GM18517 (cell line): ENCODE measurements around the gene TAX1BP1.
"Not testable (repeated sequence)": the region's sequence is repeated elsewhere in the genome, so short reads cannot be mapped to it uniquely, and the experiment has no call there.

Experiments used
- ATAC-seq: cut with Tn5 transposase; IDR thresholded peaks from one replicate; pipeline ENCODE4 v1.9.1; 2021; ENCODE audit warnings: mild to moderate bottlenecking, moderate library complexity; ENCODE audit not compliant: unreplicated experiment

The TAX1BP1 gene

DNA sequence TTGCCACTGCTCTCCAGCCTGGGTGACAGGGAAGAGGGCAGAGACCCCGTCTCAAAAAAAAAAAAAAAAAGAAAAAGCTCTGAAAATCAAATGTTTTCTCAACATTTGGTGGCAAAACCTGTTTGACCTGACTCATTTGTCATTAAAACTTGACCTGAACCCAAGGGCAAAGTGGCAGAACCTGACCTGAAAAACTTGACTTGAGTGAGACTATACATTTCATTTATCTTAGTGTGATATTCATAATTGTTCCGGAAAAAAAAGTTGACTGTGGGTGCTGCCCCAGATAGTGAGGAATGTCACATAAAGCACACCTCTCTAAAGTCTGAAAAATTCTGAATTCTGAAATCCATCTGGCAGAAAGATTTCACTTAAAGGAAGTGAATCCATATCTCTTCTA, 2.3 kb upstream of the TAX1BP1 start:
- no peak for ATAC-seq

DNA sequence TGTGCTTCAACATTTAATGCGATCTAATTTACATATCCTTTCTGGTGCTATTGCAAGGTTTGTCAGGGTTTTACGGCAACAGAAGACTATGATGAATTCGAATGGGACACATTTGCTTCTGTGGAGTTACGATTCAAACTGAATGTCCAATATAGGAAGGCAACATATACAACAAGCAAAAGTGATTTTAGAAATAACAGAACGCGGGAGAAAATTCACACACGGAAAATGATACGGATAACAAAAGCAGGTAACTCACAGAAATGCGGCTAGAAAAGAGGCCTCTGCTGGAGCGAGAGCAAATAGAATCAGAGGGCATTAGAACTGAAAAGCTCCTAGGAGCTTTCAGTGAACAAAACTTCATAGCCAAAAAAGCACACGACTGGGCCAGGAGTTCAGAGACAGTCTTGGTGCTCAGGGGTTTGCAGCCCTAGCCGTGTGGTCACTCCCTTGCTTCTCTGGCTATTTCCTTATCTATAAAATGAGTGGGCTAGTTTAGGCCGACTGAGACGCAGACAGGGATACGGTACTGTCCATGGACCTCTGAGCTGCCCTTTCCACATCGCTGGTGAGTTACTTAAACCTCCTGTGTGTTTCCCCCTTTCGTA, 557 bp upstream of the TAX1BP1 start:
- ATAC-seq = peak; percentile 43

DNA sequence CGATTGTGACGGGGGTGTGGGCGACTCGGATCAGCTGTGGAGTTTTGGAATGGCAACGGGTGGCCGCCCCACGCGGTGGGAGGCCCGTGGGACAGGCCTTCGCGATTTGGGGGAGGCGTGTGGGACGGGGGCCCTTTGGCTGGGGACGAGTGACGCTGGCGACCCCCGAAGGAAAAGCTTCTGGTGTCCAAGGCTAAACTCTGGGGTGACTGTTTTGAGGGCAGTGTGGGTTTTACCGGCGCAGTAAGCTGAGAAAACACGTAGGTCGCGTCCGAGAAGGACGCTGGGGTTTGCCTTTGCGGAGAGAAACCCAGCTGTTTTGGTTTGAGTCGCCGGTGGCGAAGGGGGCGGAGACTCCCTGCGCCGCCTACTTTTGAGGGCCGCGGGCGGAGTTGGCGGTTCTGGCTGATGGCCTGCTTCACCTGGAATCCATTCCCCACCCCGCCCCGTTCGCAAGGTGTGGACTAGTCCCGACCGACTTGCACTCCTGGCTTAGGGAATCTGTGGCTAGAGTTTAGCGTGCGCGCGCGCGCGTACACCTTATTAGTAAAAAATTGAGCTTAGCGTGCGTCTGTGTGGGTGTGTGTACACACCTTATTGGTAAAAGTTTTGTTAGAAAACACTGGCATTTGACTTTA, 606 bp downstream of the TAX1BP1 start:
- ATAC-seq = peak; percentile 69

GRCh38 chr7:27742091-27742710, 2.2 kb downstream of the TAX1BP1 start:
- ATAC-seq = not testable (repeated sequence)

- no peak for ATAC-seq
These were observed 5.2 kb downstream of the TAX1BP1 start for GRCh38 chr7:27745064-27745583.

DNA sequence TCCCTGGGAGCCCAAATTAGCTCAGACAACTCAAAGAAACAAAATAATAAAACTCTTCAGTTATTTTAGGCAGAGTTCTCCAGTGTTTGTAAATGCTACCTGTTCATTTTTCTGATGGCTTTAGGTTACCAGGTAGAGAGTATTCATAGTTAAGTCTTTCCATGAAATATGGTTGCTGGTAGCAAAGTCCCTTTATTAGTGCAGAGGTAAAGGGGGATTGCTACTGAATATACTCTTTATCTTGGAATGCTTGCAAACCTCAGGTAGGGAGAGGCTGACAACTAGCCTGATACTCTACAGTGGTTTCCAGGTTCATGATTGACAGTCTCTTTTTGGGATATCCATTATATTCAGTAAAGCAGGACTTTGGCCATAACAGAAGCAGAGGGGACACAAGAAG, 6.5 kb downstream of the TAX1BP1 start:
- ATAC-seq = no peak

- ATAC-seq = no peak
These were observed 7.0 kb downstream of the TAX1BP1 start for GRCh38 chr7:27746978-27747377.

DNA sequence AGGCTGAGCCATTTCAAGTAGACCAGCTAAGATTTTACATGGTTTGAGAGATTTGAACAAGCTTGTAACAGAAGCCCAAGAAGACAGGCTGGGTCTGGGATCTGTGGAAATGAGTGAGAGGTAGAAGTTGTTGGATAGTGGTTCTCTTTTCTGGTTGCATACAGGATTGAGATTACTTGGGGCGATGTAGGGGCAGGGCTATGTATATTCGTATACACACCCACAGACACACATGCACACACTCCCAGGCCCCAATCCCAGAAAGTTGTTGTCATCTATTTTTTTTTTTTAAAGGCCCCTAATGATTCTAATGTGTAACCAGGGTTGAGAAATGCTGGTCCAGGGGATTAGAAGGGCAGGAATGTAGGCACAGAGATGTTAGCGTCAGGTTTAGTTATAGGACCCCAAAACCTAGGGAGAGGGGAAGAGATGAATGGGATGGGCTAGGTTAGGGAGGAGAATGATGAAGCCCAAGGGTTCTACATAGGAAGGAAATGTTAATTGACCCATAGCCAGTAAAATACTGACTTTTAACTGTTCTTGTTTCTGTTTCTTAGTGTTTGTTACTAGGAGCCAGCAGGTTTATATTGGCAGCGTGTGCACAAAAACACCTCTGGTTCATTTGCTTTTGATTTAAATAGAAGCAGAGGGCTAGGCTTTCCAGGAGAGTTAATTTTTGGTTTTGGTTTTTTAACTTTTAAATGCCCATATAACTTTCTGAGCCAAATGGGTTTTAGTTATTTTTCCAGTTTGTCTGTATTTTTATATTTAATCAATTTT, 7.8 kb downstream of the TAX1BP1 start:
- no peak for ATAC-seq

DNA sequence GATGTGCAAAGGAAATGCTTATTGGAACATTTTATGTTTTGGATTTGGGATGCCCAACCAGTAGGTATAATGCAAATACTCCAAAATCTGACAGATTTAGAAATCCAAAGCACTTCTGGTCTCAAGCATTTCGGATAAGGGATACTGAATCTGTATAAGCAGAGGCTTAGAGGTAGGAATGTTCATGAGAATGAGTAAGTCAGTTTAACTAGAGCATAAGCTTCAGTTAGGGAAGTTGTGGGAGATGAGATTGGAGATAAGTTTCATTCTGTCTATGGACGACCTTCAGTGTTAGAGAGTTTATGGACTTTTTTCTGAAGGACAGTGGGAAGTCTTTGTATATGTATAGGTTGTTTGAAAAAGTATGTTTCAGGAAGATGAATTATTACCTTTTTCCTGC, 10.4 kb downstream of the TAX1BP1 start:
- no peak for ATAC-seq

DNA sequence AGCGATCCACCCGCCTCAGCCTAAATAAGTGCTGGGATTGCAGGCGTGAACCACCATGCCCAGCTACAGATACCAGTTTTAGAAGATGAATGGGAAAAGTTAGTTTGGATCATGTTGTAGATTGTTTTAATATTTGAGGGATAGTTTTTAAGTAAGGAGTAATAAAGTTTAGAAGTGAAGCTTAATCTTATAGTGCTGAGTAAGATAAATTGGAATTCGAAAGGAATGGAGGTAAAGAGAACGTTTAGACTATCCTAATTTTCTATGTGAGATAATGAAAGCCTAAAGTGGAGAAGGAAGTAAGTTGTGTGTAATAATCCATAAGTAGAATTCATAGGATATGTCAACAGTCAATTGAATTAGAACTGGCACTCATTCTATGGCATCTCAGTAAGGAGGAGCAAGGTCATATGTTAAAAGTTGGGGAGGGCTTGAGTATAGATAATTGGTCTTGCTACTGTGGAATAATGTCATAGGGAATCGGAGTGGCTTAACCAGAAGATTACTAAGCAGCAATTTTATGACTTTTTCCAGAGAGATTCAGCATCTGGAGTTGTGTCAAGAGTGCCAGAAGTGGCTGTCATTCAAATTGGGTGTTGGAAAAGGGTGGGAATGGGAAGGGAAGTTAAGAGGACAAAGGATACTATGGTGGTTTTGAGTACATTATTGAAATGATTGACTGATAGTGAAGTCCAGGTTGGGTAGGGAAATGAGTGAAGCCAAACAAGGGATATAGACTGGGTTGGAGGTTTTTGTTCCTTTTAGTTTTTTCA, 12.1 kb downstream of the TAX1BP1 start:
- no peak for ATAC-seq

- ATAC-seq = no peak
These were observed 13.9 kb downstream of the TAX1BP1 start for GRCh38 chr7:27753863-27754262.

GRCh38 chr7:27756298-27756697, 16.3 kb downstream of the TAX1BP1 start:
- ATAC-seq = no peak

DNA sequence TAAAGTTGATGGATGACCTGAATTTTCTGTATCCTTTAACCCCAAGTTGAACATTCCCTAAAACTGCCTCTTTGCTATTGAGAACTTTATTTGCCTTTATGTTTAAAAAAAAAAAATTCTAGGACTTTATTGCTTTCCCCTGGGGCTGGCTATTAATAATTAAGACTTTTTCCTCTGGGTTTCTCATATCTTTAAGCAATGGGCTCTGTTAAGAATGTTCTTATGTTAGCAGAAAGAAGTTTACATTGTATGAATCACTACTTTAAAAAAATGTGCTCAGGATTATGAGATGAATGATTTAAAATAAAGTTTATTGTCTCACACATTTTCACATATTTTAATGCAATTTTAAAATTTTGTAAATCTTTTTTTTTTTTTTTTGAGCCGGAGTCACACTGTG, 19.5 kb downstream of the TAX1BP1 start:
- ATAC-seq = no peak

DNA sequence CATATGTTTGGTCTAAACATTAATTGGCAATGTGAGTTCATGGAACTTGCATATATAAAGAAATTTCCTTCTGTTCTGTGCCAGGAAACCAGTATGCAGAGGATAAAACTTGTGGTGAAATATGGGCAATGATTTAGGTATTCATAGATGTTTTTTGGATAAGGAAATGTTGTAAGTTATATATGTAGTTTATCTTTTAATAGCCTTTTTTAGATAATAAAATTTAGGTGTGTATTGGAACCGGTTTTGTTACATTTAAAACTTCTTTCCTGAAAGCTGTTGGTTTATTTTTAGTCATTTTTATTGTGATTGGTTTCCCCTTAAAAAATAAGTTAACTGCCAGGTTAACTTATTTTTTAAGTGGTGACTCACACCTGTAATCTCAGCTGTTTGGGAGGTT, 22.1 kb downstream of the TAX1BP1 start:
- no peak for ATAC-seq

DNA sequence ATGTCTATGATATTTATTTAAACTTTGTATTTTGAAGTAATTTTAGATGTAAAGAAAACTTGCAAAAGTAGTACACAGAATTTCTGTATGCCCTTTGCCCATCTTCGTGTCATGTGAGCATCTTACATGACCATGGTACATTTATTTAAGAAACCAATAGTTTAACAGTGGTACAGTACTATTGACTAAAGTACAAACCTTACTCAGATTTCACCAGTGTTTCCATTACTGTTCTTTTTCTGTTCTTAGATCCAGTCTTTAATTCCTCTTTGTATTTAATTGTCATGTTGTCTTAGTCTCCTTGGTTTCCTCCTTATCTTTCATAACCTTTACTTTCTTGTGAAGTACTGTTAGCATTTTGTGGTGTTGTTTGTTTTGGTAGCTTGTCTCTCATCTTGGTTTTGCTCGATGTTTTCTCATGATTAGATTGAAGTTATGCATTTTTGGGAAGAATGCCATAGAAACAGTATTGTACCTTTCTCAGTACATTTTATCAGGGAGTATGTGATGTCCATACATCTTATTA, 24.1 kb downstream of the TAX1BP1 start:
- ATAC-seq = no peak

DNA sequence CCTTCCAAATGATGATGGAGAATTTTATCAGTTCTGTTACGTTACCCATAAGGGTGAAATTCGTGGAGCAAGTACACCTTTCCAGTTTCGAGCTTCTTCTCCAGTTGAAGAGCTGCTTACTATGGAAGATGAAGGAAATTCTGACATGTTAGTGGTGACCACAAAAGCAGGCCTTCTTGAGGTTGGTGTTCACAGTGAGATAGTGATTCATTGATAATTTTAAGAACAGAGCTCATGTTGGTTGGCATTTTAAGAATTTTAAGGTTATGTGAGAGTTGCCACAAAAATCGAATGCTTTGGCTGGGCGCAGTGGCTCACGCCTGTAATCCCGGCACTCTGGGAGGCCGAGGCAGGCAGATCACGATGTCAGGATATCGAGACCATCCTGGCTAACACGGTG, 25.9 kb downstream of the TAX1BP1 start:
- no peak for ATAC-seq

DNA sequence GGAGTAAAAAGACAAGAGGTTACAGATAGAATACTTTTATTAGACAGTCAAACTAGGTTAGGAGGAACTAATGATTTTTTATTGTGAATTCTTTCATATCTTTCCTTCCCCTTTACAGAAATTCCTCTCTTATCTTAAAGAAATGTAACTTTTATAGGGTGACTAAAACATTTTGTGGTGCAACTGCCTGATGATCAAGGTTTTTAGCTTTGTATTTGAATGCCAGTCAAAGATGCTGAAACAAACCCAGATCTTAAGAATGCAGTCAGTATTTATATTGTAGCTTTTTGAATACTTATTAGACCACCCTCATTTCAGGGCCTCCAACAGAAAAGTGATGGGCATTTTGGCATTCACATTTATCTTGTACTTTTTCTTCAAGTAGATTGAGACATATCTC, 27.4 kb downstream of the TAX1BP1 start:
- no peak for ATAC-seq

DNA sequence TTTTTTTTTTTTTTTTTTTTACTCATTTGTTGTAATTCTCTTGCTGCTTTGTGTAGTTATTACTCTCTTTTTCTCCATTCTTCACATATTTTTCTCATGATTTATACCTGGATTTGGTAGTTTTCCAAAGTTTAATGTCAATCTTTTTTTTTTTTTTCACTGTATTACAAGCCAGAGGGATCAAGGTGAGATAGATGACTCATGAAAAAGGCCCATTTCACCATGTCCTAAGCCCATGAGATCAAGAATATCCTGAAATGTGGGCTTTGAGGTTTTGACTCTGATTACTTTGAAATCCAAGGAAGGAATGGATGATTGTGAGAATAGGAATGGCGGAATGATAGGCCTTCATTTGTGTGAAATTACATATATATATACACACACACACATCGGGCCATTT, 31.1 kb downstream of the TAX1BP1 start:
- ATAC-seq = no peak

DNA sequence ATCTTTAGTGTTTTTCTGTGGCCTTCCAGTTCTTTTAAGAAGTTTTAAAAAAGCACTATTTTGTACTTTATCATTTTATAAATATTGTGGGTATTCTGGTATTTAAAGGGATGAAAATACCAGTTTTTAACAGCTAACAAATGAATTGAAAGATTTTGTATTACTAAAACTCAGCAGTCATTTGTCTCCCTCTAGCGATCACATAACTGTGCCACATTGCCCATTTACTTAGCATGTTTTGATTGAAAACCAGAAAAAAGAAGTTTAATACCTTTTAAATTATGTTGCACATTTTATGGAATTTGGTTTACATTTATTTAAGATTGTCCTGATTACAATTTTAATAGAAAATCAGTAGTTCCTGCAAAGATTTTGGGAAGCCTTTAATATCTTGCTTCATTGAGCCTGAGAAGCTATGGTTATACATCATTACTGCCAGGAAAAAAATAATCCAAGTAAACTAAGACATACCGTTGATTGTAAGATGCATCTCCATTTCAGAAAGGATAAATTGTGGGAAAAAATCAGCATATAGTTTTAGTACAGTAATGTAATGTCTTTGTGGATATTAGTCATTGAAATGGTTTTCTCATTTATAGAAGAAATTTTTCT, 34.9 kb downstream of the TAX1BP1 start:
- no peak for ATAC-seq

DNA sequence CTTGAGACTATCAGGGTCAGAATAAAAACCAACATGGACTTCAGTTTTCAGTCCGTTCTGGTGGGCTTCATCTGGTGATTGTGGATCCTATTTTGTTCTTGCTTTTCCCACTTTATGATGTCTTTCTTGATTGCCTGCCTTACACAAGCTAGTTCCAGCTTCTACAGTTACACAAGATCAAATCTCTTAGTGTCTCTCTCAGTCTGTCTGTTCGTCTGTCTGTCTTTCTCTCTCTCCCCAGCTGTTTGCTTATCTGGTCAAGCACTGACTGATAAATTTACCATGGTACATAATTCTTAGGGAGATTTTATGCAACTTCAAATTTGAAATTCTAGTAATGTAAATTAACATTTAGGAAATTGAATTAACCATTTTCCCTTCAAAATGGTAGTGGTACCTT, 35.8 kb downstream of the TAX1BP1 start:
- ATAC-seq = no peak
